Caco-2 (cell line): ENCODE results near the gene ADAMTSL1. TPM values are rescaled to one million over a fixed set of nuclear protein-coding genes. Genes with fewer than 3 reads are reported as not detected.

ENCODE experiments used
- BruUV-seq: library from RNA; stranded (reverse); fragments of 400-500 nt; replicated peaks from 2 replicates; lab custom pipeline; 2021; lab: Mats Ljungman, UMichigan
- CTCF ChIA-PET: fragments of 300-600 bp; sonication (Branson Sonifier 250); formaldehyde crosslinking; loops from one replicate; lab custom pipeline; 2022; ENCODE audit warnings: antibody characterized with exemption; lab: Charles Lee
- POLR2A ChIA-PET: fragments of 300-600 bp; sonication (Branson Sonifier 250); formaldehyde crosslinking; loops from one replicate; lab custom pipeline; 2022; ENCODE audit warnings: antibody characterized with exemption; lab: Charles Lee
- DNase-seq, 2 experiments: peaks; one replicate each; pipeline versions ENCODE4 v3.0.0 to v3.0.0-alpha.2; 2020 to 2022
- H3K27me3 ChIP-seq: replicated peaks from 2 replicates; pipeline ENCODE4 v1.6.0; 2011; ENCODE audit warnings: low read length; ENCODE audit not compliant: control insufficient read depth, insufficient read depth
- H3K36me3 ChIP-seq: 2 replicates; pipeline ENCODE4 v1.5.1; 2011; ENCODE audit warnings: low read length; ENCODE audit not compliant: control insufficient read depth, insufficient read depth
- H3K4me1 ChIP-seq: fragments of 250-450 bp; sonication (Bioruptor Pico); 2 replicates; pipeline ENCODE4 v1.5.1; 2020; ENCODE audit warnings: mild to moderate bottlenecking
- H3K4me3 ChIP-seq: 2 replicates; pipeline ENCODE4 v1.5.1; 2011; ENCODE audit warnings: low read depth, mild to moderate bottlenecking, control low read depth, low read length
- H3K9me3 ChIP-seq: fragments of 250-450 bp; sonication (Bioruptor Pico); 2 replicates; pipeline ENCODE4 v1.5.1; 2020; ENCODE audit warnings: mild to moderate bottlenecking, moderate library complexity
- H3K27ac Mint-ChIP-seq: one replicate; pipeline ENCODE4 v1.8.0; 2022; ENCODE audit warnings: mixed read lengths; ENCODE audit not compliant: unreplicated experiment
- H3K27me3 Mint-ChIP-seq: one replicate; pipeline ENCODE4 v1.8.0; 2022; ENCODE audit warnings: mixed read lengths; ENCODE audit not compliant: insufficient read depth, unreplicated experiment
- H3K36me3 Mint-ChIP-seq: one replicate; pipeline ENCODE4 v1.8.0; 2022; ENCODE audit warnings: mild to moderate bottlenecking, mixed read lengths; ENCODE audit not compliant: insufficient read depth, unreplicated experiment
- H3K4me1 Mint-ChIP-seq: one replicate; pipeline ENCODE4 v1.8.0; 2022; ENCODE audit warnings: low read depth, mixed read lengths; ENCODE audit not compliant: unreplicated experiment
- H3K4me3 Mint-ChIP-seq: one replicate; pipeline ENCODE4 v1.8.0; 2022; ENCODE audit warnings: mild to moderate bottlenecking, moderate library complexity, mixed read lengths; ENCODE audit not compliant: unreplicated experiment
- H3K9me3 Mint-ChIP-seq: one replicate; pipeline ENCODE4 v1.8.0; 2022; ENCODE audit warnings: mixed read lengths; ENCODE audit not compliant: unreplicated experiment
- CTCF ChIP-seq, 2 experiments: fragments of 200-600 bp in 1 of 2; IDR thresholded peaks; 1 replicate in 1 of 2; 2 replicates in 1 of 2; pipeline versions ENCODE4 v1.5.1 to v1.8.0; 2011 to 2022; ENCODE audit warnings: antibody characterized with exemption in 1 of 2, control low read depth in 1 of 2, inconsistent platforms in 1 of 2, low read depth in 1 of 2, low read length in 1 of 2, mild to moderate bottlenecking in 1 of 2, moderate library complexity in 1 of 2; ENCODE audit not compliant: insufficient read depth in 1 of 2, severe bottlenecking in 1 of 2, unreplicated experiment in 1 of 2
- intact Hi-C: fragments of 100-400 bp; cut with micrococcal nuclease; formaldehyde crosslinking; loops from one replicate; pipeline ENCODE4 v1.10.0; 2022; ENCODE audit not compliant: unreplicated experiment
- total RNA-seq: library from RNA; stranded (reverse); gene quantifications from 2 replicates; pipeline ENCODE4 v1.2.3, GENCODE V29; 2022

Gene ADAMTSL1
- total RNA-seq, 1 experiment from 2014 or later, result not detected

GRCh38 chr9:18466101-18466500, 7.9 kb upstream of the ADAMTSL1 start:
- Histone ChIP-seq H3K9me3 (no peaks in the 10 kb centered on the region), H3K4me3 (no peak overlapping the region), H3K36me3 (no peaks in the 10 kb centered on the region), H3K4me1 (no peaks in the 10 kb centered on the region), H3K27me3 (no peaks in the 10 kb centered on the region)
- Mint-ChIP-seq H3K36me3 (no peaks in the 10 kb centered on the region), H3K27me3 (peaks cover 4% of the 10 kb centered on the region), H3K27ac (no peak overlapping the region), H3K4me1 (no peaks in the 10 kb centered on the region), H3K4me3 (no peak overlapping the region), H3K9me3 (peaks cover 10% of the 10 kb centered on the region)
- no peak for DNase-seq
- no peak for TF ChIP-seq CTCF (IDR thresholded peaks at IDR 0.05; ENCODE audit: insufficient read depth in 1 of 2, low read depth in 1 of 2, low read length in 1 of 2, severe bottlenecking in 1 of 2, unreplicated experiment in 1 of 2)
- no TSS peak for BruUV-seq
- ChIA-PET POLR2A (no interaction called here), CTCF (no interaction called here)
- intact Hi-C loops, result no loop called here

- intact Hi-C loops, result no loop called here
- Histone ChIP-seq H3K4me3 (no peak overlapping the region), H3K36me3 (no peaks in the 10 kb centered on the region), H3K4me1 (no peaks in the 10 kb centered on the region), H3K9me3 (no peaks in the 10 kb centered on the region), H3K27me3 (no peaks in the 10 kb centered on the region)
- Mint-ChIP-seq H3K27me3 (peaks cover 4% of the 10 kb centered on the region), H3K9me3 (peaks cover 10% of the 10 kb centered on the region), H3K4me1 (no peaks in the 10 kb centered on the region), H3K27ac (no peak overlapping the region), H3K36me3 (no peaks in the 10 kb centered on the region), H3K4me3 (no peak overlapping the region)
- no TSS peak for BruUV-seq
- DNase-seq, result no peak
- TF ChIP-seq CTCF (IDR thresholded peaks at IDR 0.05; ENCODE audit: insufficient read depth in 1 of 2, low read depth in 1 of 2, low read length in 1 of 2, severe bottlenecking in 1 of 2, unreplicated experiment in 1 of 2), result no peak
- ChIA-PET POLR2A (no interaction called here), CTCF (no interaction called here)
Measured at GRCh38 chr9:18467696-18468095, 6.3 kb upstream of the ADAMTSL1 start.

GRCh38 chr9:18472435-18472834, 1.5 kb upstream of the ADAMTSL1 start:
- Mint-ChIP-seq H3K27me3 (peaks cover 6% of the 10 kb centered on the region), H3K27ac (no peak overlapping the region), H3K36me3 (no peaks in the 10 kb centered on the region), H3K4me3 (no peak overlapping the region), H3K9me3 (peaks cover 10% of the 10 kb centered on the region), H3K4me1 (no peaks in the 10 kb centered on the region)
- ChIA-PET CTCF (no interaction called here), POLR2A (no interaction called here)
- Histone ChIP-seq H3K4me3 (no peak overlapping the region), H3K9me3 (no peaks in the 10 kb centered on the region), H3K27me3 (no peaks in the 10 kb centered on the region), H3K36me3 (no peaks in the 10 kb centered on the region), H3K4me1 (no peaks in the 10 kb centered on the region)
- BruUV-seq, result no TSS peak
- intact Hi-C loops, result no loop called here
- DNase-seq, result no peak
- no peak for TF ChIP-seq CTCF (IDR thresholded peaks at IDR 0.05; ENCODE audit: insufficient read depth in 1 of 2, low read depth in 1 of 2, low read length in 1 of 2, severe bottlenecking in 1 of 2, unreplicated experiment in 1 of 2)
